22Rv1 (cell line): ENCODE measurements around the gene TSPAN14.

Experiments used
- H3K27ac ChIP-seq: fragments of 450-650 bp; 2 replicates; pipeline ENCODE4 v1.5.1; 2017
- ZFX ChIP-seq: fragments of 450-650 bp; IDR thresholded peaks from 2 replicates; pipeline ENCODE4 v1.6.1; 2017; ENCODE audit warnings: antibody characterized with exemption, borderline replicate concordance
- TF ChIP-seq, protein P1 (sequence below): fragments of 450-650 bp; IDR thresholded peaks from 2 replicates; pipeline ENCODE4 v1.5.1; 2017; ENCODE audit warnings: mild to moderate bottlenecking

TSPAN14 gene

DNA sequence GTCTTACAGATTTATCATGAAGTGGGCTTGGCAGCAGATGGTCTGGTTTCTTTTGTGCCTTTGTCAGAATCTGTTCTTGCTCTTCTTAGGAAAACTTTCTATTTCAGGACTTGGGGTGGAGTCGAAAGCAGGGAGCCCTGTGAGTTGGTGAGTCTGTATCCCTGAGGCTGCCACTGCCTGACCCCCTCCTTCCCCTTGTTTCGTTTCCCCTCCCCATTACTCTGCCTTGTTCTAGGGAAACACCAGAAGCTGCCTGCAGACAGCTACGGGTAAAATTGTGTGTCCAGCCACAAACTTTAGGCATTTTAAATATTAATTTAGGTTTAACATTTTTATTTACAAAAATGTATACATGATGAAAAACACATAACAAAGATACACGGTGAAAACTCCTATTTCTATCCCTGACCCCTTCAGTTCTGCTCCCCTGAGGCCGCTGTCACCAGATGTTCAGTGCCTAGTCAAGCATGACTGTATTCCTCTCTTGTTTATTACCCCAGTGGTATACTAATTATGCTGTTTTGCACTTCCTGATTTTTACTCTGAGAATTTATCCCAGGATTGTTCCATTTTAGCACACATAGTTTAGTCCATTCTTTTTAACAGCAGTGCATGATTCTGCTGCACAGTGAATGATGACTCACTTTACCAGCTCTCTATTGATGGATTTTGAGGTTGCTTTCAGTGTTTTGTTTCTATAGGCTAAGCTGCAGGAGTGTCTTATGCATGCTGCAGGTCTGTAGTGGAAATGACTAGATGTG is 9.1 kb downstream of the TSPAN14 start:
- TF ChIP-seq, protein P1, sequence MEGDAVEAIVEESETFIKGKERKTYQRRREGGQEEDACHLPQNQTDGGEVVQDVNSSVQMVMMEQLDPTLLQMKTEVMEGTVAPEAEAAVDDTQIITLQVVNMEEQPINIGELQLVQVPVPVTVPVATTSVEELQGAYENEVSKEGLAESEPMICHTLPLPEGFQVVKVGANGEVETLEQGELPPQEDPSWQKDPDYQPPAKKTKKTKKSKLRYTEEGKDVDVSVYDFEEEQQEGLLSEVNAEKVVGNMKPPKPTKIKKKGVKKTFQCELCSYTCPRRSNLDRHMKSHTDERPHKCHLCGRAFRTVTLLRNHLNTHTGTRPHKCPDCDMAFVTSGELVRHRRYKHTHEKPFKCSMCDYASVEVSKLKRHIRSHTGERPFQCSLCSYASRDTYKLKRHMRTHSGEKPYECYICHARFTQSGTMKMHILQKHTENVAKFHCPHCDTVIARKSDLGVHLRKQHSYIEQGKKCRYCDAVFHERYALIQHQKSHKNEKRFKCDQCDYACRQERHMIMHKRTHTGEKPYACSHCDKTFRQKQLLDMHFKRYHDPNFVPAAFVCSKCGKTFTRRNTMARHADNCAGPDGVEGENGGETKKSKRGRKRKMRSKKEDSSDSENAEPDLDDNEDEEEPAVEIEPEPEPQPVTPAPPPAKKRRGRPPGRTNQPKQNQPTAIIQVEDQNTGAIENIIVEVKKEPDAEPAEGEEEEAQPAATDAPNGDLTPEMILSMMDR: no peak
- no peak for TF ChIP-seq ZFX
- no peak overlapping the region for H3K27ac ChIP-seq

DNA sequence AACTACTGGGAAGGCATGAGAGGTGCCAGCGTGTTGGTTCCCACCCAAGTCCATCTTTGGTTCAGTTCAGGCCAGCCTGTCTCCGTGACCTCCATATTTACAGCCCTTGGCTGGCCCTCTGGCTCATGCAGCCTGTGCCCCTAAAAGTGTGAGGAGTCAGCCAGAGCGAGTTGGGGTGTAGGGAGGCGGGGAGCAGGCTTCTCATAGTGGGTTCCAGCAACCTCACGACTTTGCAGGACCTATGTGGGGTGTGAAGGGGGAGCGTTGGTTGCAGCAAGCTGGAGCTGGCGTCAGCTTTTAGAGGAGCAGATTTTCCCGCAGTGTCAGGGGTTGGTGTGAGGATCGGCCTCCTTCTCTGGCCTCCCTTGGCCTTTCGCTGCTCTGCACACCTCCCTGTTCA is 9.8 kb downstream of the TSPAN14 start:
- no peak overlapping the region for H3K27ac ChIP-seq
- TF ChIP-seq ZFX: no peak
- TF ChIP-seq, protein P1: no peak

- no peak for TF ChIP-seq ZFX
- TF ChIP-seq, protein P1: no peak
- no peak overlapping the region for H3K27ac ChIP-seq
Measured at GRCh38 chr10:80464557-80465450, 10.7 kb downstream of the TSPAN14 start.

DNA sequence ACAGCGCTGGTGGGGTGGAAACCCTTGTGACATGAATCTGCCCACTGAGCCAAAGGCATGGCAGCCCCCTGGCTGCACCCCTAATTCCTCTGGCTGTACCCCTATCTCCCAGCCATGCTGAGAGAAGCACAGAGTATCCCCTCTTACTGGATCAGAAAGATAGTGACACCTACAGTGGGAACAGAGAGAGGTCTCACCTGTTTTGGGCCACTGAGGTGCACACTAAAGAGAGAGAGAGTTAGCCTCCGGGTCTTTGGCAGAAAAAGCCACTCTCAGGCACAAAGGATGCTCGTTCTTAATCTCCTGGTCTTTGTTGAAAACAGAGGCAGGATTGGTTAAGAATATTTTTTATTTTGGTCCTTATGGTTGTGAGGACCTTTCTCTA is 11.3 kb downstream of the TSPAN14 start:
- TF ChIP-seq, protein P1: no peak
- TF ChIP-seq ZFX: no peak
- H3K27ac ChIP-seq: no peak overlapping the region

- TF ChIP-seq ZFX: no peak
- TF ChIP-seq, protein P1: no peak
- H3K27ac ChIP-seq: no peak overlapping the region
Measured at GRCh38 chr10:80465839-80466590, 11.9 kb downstream of the TSPAN14 start.

GRCh38 chr10:80466724-80467326 is 12.7 kb downstream of the TSPAN14 start:
- H3K27ac ChIP-seq: no peak overlapping the region

More at GRCh38 chr10:80466724-80467326, 12.7 kb downstream of the TSPAN14 start:
- no peak for TF ChIP-seq ZFX
- TF ChIP-seq, protein P1: no peak
